Measurements from ENCODE around the gene BRAF.
"Not testable (repeated sequence)": the region's sequence is repeated elsewhere in the genome, so short reads cannot be mapped to it uniquely, and the experiment has no call there.

The BRAF gene

DNA sequence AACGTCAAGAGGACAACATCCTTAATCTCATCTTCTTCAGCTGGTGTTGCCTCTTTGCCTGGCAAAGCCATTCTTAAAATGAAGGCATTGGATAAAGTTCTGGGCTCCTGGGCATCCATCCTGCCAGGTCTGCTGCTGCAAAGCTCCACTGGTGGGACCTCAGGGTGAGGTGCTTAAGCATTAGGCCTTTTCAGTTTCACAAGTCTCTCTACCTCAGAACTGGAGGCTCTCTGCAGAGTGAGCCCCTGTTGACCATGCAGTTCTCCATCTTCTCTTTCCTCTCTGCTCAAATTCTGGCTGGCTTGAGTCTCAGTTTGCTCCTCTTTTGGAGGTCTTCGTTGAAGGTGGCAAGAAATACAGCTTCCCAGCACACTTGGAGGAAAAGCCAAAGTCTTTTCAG, 42.7 kb upstream of the BRAF start:
- Histone ChIP-seq H3K4me2 (ENCODE audit: low read depth, low read length, poor library complexity, severe bottlenecking) (no peak overlapping the region), H3K36me3 (ENCODE audit: low read length) (no peaks in the 10 kb centered on the region), H3K27me3 (ENCODE audit: low read length) (no peaks in the 10 kb centered on the region), H4K20me1 (ENCODE audit: low read depth, low read length) (no peaks in the 10 kb centered on the region), H3K27ac (ENCODE audit: low read depth, low read length) (no peak overlapping the region), H3K9me2 (replicated peaks; ENCODE audit: insufficient read depth, low read length) (no peaks in the 10 kb centered on the region), H3F3A (ENCODE audit: insufficient read depth) (no peaks in the 10 kb centered on the region), H2AFZ (ENCODE audit: low read depth, low read length, severe bottlenecking) (no peak overlapping the region), H3K9me3 (ENCODE audit: insufficient read depth, low read length) (no peaks in the 10 kb centered on the region), H3K9ac (ENCODE audit: low read length) (no peak overlapping the region), H3K79me2 (ENCODE audit: insufficient read depth, low read length) (no peaks in the 10 kb centered on the region), H3K4me3 (ENCODE audit: insufficient read depth, low read length, poor library complexity, severe bottlenecking) (no peak overlapping the region)
- TF ChIP-seq, protein P1, sequence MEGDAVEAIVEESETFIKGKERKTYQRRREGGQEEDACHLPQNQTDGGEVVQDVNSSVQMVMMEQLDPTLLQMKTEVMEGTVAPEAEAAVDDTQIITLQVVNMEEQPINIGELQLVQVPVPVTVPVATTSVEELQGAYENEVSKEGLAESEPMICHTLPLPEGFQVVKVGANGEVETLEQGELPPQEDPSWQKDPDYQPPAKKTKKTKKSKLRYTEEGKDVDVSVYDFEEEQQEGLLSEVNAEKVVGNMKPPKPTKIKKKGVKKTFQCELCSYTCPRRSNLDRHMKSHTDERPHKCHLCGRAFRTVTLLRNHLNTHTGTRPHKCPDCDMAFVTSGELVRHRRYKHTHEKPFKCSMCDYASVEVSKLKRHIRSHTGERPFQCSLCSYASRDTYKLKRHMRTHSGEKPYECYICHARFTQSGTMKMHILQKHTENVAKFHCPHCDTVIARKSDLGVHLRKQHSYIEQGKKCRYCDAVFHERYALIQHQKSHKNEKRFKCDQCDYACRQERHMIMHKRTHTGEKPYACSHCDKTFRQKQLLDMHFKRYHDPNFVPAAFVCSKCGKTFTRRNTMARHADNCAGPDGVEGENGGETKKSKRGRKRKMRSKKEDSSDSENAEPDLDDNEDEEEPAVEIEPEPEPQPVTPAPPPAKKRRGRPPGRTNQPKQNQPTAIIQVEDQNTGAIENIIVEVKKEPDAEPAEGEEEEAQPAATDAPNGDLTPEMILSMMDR (IDR thresholded peaks at IDR 0.05; ENCODE audit: insufficient read depth, low read length, poor library complexity, severe bottlenecking): no peak
- no peak for TF ChIP-seq EZH2phosphoT487 (conservative IDR thresholded peaks at IDR 0.05; ENCODE audit: low read length)

DNA sequence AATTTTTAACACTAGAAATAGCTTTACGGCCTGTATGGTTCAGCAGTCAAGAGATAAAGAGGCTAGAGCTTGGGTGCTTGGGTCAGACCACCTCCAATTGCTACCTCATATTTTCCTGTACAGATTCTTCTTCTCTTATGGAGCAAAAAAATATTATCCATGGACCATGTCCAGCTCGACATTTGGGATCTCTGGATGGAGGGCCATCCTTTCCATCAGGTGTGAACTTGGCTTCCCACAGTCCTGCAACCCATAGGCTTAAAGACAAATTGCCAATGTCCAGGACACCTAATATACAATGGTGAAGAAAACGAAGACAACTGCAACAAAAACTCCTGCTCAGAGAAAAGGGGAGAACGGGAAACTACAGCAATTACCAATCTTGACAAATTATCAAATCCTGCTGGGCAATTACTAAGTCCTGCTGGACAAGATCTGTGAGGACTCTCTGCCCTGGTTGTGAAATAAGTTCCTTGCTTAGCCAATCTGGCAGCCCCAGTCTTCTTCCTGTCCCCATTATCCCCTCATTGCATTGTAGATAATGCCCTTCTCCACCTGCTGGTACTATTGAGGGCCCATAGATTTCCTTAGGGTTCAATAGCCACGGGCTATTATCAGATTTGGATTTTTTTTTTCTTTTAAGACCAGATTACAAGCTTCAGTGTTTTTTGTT, 42.0 kb upstream of the BRAF start:
- no peaks in the 10 kb centered on the region for H3K9me2 ChIP-seq (replicated peaks; ENCODE audit: insufficient read depth, low read length)
- no peak overlapping the region for H3K27ac ChIP-seq (ENCODE audit: low read depth, low read length)
- H3K4me2 ChIP-seq (ENCODE audit: low read depth, low read length, poor library complexity, severe bottlenecking): no peak overlapping the region
- no peaks in the 10 kb centered on the region for H3F3A ChIP-seq (ENCODE audit: insufficient read depth)
- no peaks in the 10 kb centered on the region for H3K9me3 ChIP-seq (ENCODE audit: insufficient read depth, low read length)
- H3K4me3 ChIP-seq (ENCODE audit: insufficient read depth, low read length, poor library complexity, severe bottlenecking): no peak overlapping the region
- H3K79me2 ChIP-seq (ENCODE audit: insufficient read depth, low read length): no peaks in the 10 kb centered on the region
- no peak overlapping the region for H3K9ac ChIP-seq (ENCODE audit: low read length)
- H3K36me3 ChIP-seq (ENCODE audit: low read length): no peaks in the 10 kb centered on the region
- H4K20me1 ChIP-seq (ENCODE audit: low read depth, low read length): no peaks in the 10 kb centered on the region
- H2AFZ ChIP-seq (ENCODE audit: low read depth, low read length, severe bottlenecking): no peak overlapping the region
- TF ChIP-seq, protein P1 (IDR thresholded peaks at IDR 0.05; ENCODE audit: insufficient read depth, low read length, poor library complexity, severe bottlenecking): no peak
- no peak for TF ChIP-seq EZH2phosphoT487 (conservative IDR thresholded peaks at IDR 0.05; ENCODE audit: low read length)
- no peaks in the 10 kb centered on the region for H3K27me3 ChIP-seq (ENCODE audit: low read length)

DNA sequence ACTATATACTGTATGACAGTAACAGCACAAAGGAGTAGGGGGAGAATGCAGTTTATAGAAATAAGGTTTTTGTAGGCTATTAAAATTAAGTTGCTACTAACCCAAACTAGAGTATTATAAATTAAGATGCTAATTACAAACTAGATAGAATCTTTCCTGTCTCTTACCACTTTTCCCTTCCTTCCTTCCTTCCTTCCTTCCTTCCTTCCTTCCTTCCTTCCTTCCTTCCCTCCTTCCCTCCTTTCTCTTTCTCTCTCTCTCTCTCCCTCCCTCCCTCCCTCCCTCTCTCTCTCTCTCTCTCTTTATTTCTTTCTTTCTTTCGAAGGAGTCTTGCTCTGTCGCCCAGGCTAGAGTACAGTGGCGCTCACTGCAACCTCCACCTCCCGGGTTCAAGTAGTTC, 36.4 kb upstream of the BRAF start:
- no peaks in the 10 kb centered on the region for H3K36me3 ChIP-seq (ENCODE audit: low read length)
- no peaks in the 10 kb centered on the region for H3K27me3 ChIP-seq (ENCODE audit: low read length)
- no peaks in the 10 kb centered on the region for H3F3A ChIP-seq (ENCODE audit: insufficient read depth)
- no peak overlapping the region for H3K9ac ChIP-seq (ENCODE audit: low read length)
- no peaks in the 10 kb centered on the region for H3K9me3 ChIP-seq (ENCODE audit: insufficient read depth, low read length)
- H3K4me3 ChIP-seq (ENCODE audit: insufficient read depth, low read length, poor library complexity, severe bottlenecking): no peak overlapping the region
- no peaks in the 10 kb centered on the region for H4K20me1 ChIP-seq (ENCODE audit: low read depth, low read length)
- no peak overlapping the region for H3K4me2 ChIP-seq (ENCODE audit: low read depth, low read length, poor library complexity, severe bottlenecking)
- H3K27ac ChIP-seq (ENCODE audit: low read depth, low read length): no peak overlapping the region
- H3K79me2 ChIP-seq (ENCODE audit: insufficient read depth, low read length): no peaks in the 10 kb centered on the region
- no peak for TF ChIP-seq EZH2phosphoT487 (conservative IDR thresholded peaks at IDR 0.05; ENCODE audit: low read length)
- TF ChIP-seq, protein P1 (IDR thresholded peaks at IDR 0.05; ENCODE audit: insufficient read depth, low read length, poor library complexity, severe bottlenecking): no peak
- no peak overlapping the region for H2AFZ ChIP-seq (ENCODE audit: low read depth, low read length, severe bottlenecking)
- H3K9me2 ChIP-seq (replicated peaks; ENCODE audit: insufficient read depth, low read length): no peaks in the 10 kb centered on the region

DNA sequence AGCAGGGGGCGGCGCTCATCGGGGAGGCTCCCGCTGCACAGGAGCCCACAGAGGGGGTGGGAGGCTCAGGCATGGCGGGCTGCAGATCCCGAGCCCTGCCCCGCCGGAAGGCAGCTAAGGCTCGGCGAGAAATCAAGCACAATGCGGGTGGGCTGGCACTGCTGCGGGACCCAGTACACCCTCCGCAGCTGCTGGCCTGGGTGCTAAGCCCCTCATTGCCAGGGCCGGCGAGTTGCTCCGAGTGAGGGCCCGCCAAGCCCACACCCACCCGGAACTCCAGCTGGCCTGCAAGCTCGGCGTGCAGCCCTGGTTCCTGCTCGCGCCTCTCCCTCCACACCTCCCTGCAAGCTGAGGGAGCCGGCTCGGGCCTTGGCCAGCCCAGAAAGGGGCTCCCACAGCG, 32.3 kb upstream of the BRAF start:
- not testable (repeated sequence) for H3K36me3 ChIP-seq (ENCODE audit: low read length); H3K27ac ChIP-seq (ENCODE audit: low read depth, low read length); H2AFZ ChIP-seq (ENCODE audit: low read depth, low read length, severe bottlenecking); H3K9me3 ChIP-seq (ENCODE audit: insufficient read depth, low read length); H3K9ac ChIP-seq (ENCODE audit: low read length); H3K27me3 ChIP-seq (ENCODE audit: low read length); H3K4me2 ChIP-seq (ENCODE audit: low read depth, low read length, poor library complexity, severe bottlenecking); H3K4me3 ChIP-seq (ENCODE audit: insufficient read depth, low read length, poor library complexity, severe bottlenecking); H3F3A ChIP-seq (ENCODE audit: insufficient read depth); H3K9me2 ChIP-seq (replicated peaks; ENCODE audit: insufficient read depth, low read length); H4K20me1 ChIP-seq (ENCODE audit: low read depth, low read length); H3K79me2 ChIP-seq (ENCODE audit: insufficient read depth, low read length)

Measured in SU-DHL-6 (cell line).